Neural cell (in vitro differentiated cells): ENCODE data around the gene SPINDOC. TPM values are rescaled to one million over a fixed set of nuclear protein-coding genes. Genes with fewer than 3 reads are reported as not detected.

Source experiments
- H2AFZ ChIP-seq: fragments of 200-600, 300-800 bp; sonication (generic), shearing (Covaris generic); 2 replicates; pipeline ENCODE4 v1.6.0; 2014; ENCODE audit warnings: low read depth, mild to moderate bottlenecking, antibody characterized with exemption, low read length, moderate library complexity
- H3F3A ChIP-seq: fragments of 200-600 bp; shearing (Covaris generic); 2 replicates; pipeline ENCODE4 v1.6.1; 2016; ENCODE audit warnings: mild to moderate bottlenecking, moderate library complexity, mixed read lengths, antibody characterized with exemption, low read length; ENCODE audit not compliant: insufficient read depth, poor library complexity, severe bottlenecking
- H3K27ac ChIP-seq: fragments of 200-600, 300-800 bp; sonication (generic), shearing (Covaris generic); 2 replicates; pipeline ENCODE4 v1.5.1; 2014; ENCODE audit warnings: mild to moderate bottlenecking, low read length, moderate library complexity
- H3K27me3 ChIP-seq: fragments of 300-800, 200-600 bp; sonication (generic), shearing (Covaris generic); 2 replicates; pipeline ENCODE4 v1.6.0; 2014; ENCODE audit warnings: mild to moderate bottlenecking, low read depth, low read length, moderate library complexity; ENCODE audit not compliant: insufficient read depth
- H3K36me3 ChIP-seq: fragments of 300-800, 200-600 bp; sonication (generic), shearing (Covaris generic); 2 replicates; pipeline ENCODE4 v1.5.1; 2014; ENCODE audit warnings: mild to moderate bottlenecking, antibody characterized with exemption, low read length, moderate library complexity; ENCODE audit not compliant: insufficient read depth
- H3K4me2 ChIP-seq: fragments of 300-800, 200-600 bp; sonication (generic), shearing (Covaris generic); 2 replicates; pipeline ENCODE4 v1.6.0; 2014; ENCODE audit warnings: mild to moderate bottlenecking, low read length
- H3K4me3 ChIP-seq: fragments of 300-800, 200-600 bp; sonication (generic), shearing (Covaris generic); 2 replicates; pipeline ENCODE4 v1.5.1; 2014; ENCODE audit warnings: mild to moderate bottlenecking, low read length, moderate library complexity
- H3K79me2 ChIP-seq: fragments of 200-600 bp; shearing (Covaris generic); replicated peaks from 2 replicates; pipeline ENCODE4 v1.6.0; 2014; ENCODE audit warnings: mild to moderate bottlenecking, low read length, moderate library complexity; ENCODE audit not compliant: insufficient read depth
- H3K9ac ChIP-seq: fragments of 300-800, 200-600 bp; sonication (generic), shearing (Covaris generic); 2 replicates; pipeline ENCODE4 v1.6.1; 2016; ENCODE audit warnings: mild to moderate bottlenecking, low read length, mixed read lengths
- H3K9me2 ChIP-seq: fragments of 200-600 bp; shearing (Covaris generic); 2 replicates; pipeline ENCODE4 v1.6.1; 2016; ENCODE audit warnings: mild to moderate bottlenecking, low read length, mixed read lengths; ENCODE audit not compliant: insufficient read depth
- H3K9me3 ChIP-seq: fragments of 200-600, 300-800 bp; sonication (generic), shearing (Covaris generic); 2 replicates; pipeline ENCODE4 v1.6.1; 2016; ENCODE audit warnings: mild to moderate bottlenecking, mixed run types, low read length, moderate library complexity, mixed read lengths
- H4K20me1 ChIP-seq: fragments of 200-600 bp; shearing (Covaris generic); 2 replicates; pipeline ENCODE4 v1.6.1; 2016; ENCODE audit warnings: mild to moderate bottlenecking, mixed run types; ENCODE audit not compliant: insufficient read depth
- CTCF ChIP-seq: fragments of 450-650 bp; IDR thresholded peaks from 2 replicates; pipeline ENCODE4 v1.5.1; 2014; ENCODE audit warnings: antibody characterized with exemption, mild to moderate bottlenecking, moderate library complexity; ENCODE audit not compliant: poor library complexity, severe bottlenecking
- EP300 ChIP-seq: fragments of 450-650 bp; conservative IDR thresholded peaks from 2 replicates; pipeline ENCODE4 v1.6.1; 2014; ENCODE audit warnings: antibody characterized with exemption, mild to moderate bottlenecking, moderate library complexity; ENCODE audit not compliant: poor library complexity, severe bottlenecking
- EZH2 ChIP-seq: fragments of 200-600, 300-800 bp; shearing (Covaris generic), sonication (generic); IDR thresholded peaks from 2 replicates; pipeline ENCODE4 v1.6.1; 2014; ENCODE audit warnings: antibody characterized with exemption, low read length, borderline replicate concordance, mild to moderate bottlenecking; ENCODE audit not compliant: insufficient read depth, poor library complexity, severe bottlenecking
- MXI1 ChIP-seq: fragments of 450-650 bp; conservative IDR thresholded peaks from 2 replicates; pipeline ENCODE4 v1.6.1; 2014; ENCODE audit warnings: antibody characterized with exemption, mild to moderate bottlenecking; ENCODE audit not compliant: poor library complexity, severe bottlenecking
- POLR2AphosphoS5 ChIP-seq: IDR thresholded peaks from 2 replicates; pipeline ENCODE4 v1.6.1; 2012
- RAD21 ChIP-seq: fragments of 450-650 bp; conservative IDR thresholded peaks from 2 replicates; pipeline ENCODE4 v1.6.1; 2014; ENCODE audit warnings: antibody characterized with exemption, mild to moderate bottlenecking, moderate library complexity
- REST ChIP-seq: IDR thresholded peaks from 2 replicates; pipeline ENCODE4 v1.6.1; 2012; ENCODE audit warnings: borderline replicate concordance
- SMC3 ChIP-seq: fragments of 450-650 bp; conservative IDR thresholded peaks from 2 replicates; pipeline ENCODE4 v1.6.1; 2014; ENCODE audit warnings: antibody characterized with exemption, mild to moderate bottlenecking, moderate library complexity; ENCODE audit not compliant: poor library complexity
- TAF1 ChIP-seq: IDR thresholded peaks from 2 replicates; pipeline ENCODE4 v1.6.1; 2012; ENCODE audit warnings: low read depth
- polyA plus RNA-seq: library from polyadenylated mRNA; depleted of rRNA; stranded (reverse); fragments of >200 nt; gene quantifications from 2 replicates; pipeline ENCODE4 v1.2.3, GENCODE V29; 2014

The SPINDOC gene
- polyA plus RNA-seq, 1 donor from 2014 or later, result 20.3 TPM

GRCh38 chr11:63837739-63838138 is 24.5 kb downstream of the SPINDOC start:
- no peak for TF ChIP-seq POLR2AphosphoS5
- no peak for TF ChIP-seq REST
- no peak for TF ChIP-seq RAD21
- no peak for TF ChIP-seq CTCF
- H3K9me3 ChIP-seq, result no peaks in the 10 kb centered on the region
- peaks cover 10% of the 10 kb centered on the region for H4K20me1 ChIP-seq
- no peak overlapping the region for H3K27ac ChIP-seq
- H3K36me3 ChIP-seq, result no peaks in the 10 kb centered on the region
- no peak overlapping the region for H3K4me3 ChIP-seq
- no peaks in the 10 kb centered on the region for H3K27me3 ChIP-seq
- H3K9ac ChIP-seq, result peak overlapping the region; percentile 49
- no peaks in the 10 kb centered on the region for H3F3A ChIP-seq
- H2AFZ ChIP-seq, result no peak overlapping the region
- H3K79me2 ChIP-seq, result peaks cover 35% of the 10 kb centered on the region
- no peaks in the 10 kb centered on the region for H3K9me2 ChIP-seq
- no peak overlapping the region for H3K4me2 ChIP-seq

GRCh38 chr11:63838150-63838677 is 25.0 kb downstream of the SPINDOC start:
- Histone ChIP-seq H3K79me2 (peaks cover 38% of the 10 kb centered on the region), H4K20me1 (peaks cover 10% of the 10 kb centered on the region), H3K9me2 (no peaks in the 10 kb centered on the region), H2AFZ (no peak overlapping the region), H3K9ac (peak overlapping the region; percentile 49), H3K4me3 (peak overlapping the region; percentile 29), H3K4me2 (no peak overlapping the region), H3K27me3 (no peaks in the 10 kb centered on the region), H3K9me3 (no peaks in the 10 kb centered on the region), H3K27ac (no peak overlapping the region), H3F3A (no peaks in the 10 kb centered on the region), H3K36me3 (no peaks in the 10 kb centered on the region)
- no peak for TF ChIP-seq SMC3

- TF ChIP-seq CTCF, result no peak
- no peak for TF ChIP-seq SMC3
- TF ChIP-seq REST, result peak; percentile 16
- no peak for TF ChIP-seq EZH2
- TF ChIP-seq EP300, result peak; percentile 36
- TF ChIP-seq MXI1, result peak; percentile 67
- peak; percentile 34 for TF ChIP-seq TAF1
- TF ChIP-seq RAD21, result no peak
- peak; percentile 93 for TF ChIP-seq POLR2AphosphoS5
- peaks cover 10% of the 10 kb centered on the region for H4K20me1 ChIP-seq
- peaks cover 45% of the 10 kb centered on the region for H3K79me2 ChIP-seq
- no peaks in the 10 kb centered on the region for H3K9me3 ChIP-seq
- no peaks in the 10 kb centered on the region for H3F3A ChIP-seq
- H2AFZ ChIP-seq, result no peak within 1 kb of the TSS
- H3K4me2 ChIP-seq, result peak within 1 kb of the TSS; percentile 92
- peak within 1 kb of the TSS; percentile 38 for H3K27ac ChIP-seq
- H3K4me3 ChIP-seq, result peak within 1 kb of the TSS; percentile 74
- H3K27me3 ChIP-seq, result no peaks in the 10 kb centered on the region
- peak within 1 kb of the TSS; percentile 86 for H3K9ac ChIP-seq
- H3K9me2 ChIP-seq, result no peaks in the 10 kb centered on the region
- no peaks in the 10 kb centered on the region for H3K36me3 ChIP-seq
Observed at GRCh38 chr11:63838678-63839507, 25.6 kb downstream of the SPINDOC start, which contains the start of gene MARK2. TSS of gene MARK2 (plus strand) at chr11:63839110. CDS start at chr11:63839507, 397 bp downstream.
